Activated CD8-positive, alpha-beta T cell treated with anti-CD3 and anti-CD28 coated beads for 36 hours (primary cell): Measurements from ENCODE around the gene PRKACA. TPM values are rescaled to one million over a fixed set of nuclear protein-coding genes. Genes with fewer than 3 reads are reported as not detected.

Source experiments
- ATAC-seq: fragments of 200-7000 bp; cut with Tn5 transposase; one replicate; pipeline ENCODE4 v1.10.0; 2021; ENCODE audit warnings: mild to moderate bottlenecking, moderate library complexity
- CTCF ChIA-PET: fragments of 350-600 bp; sonication (Branson Sonifier 250); formaldehyde crosslinking; loops from one replicate; lab custom pipeline; 2021; ENCODE audit warnings: antibody characterized with exemption; lab: Charles Lee
- POLR2A ChIA-PET: fragments of 350-600 bp; sonication (Branson Sonifier 250); formaldehyde crosslinking; loops from one replicate; lab custom pipeline; 2021; ENCODE audit warnings: antibody characterized with exemption; lab: Charles Lee
- DNase-seq: peaks from one replicate; pipeline ENCODE4 v3.0.0-alpha.2; 2020
- H3K27ac Mint-ChIP-seq: one replicate; pipeline ENCODE4 v1.8.0; 2021; ENCODE audit warnings: mild to moderate bottlenecking, mixed read lengths
- H3K27me3 Mint-ChIP-seq: one replicate; pipeline ENCODE4 v1.8.0; 2021; ENCODE audit warnings: mixed read lengths
- H3K36me3 Mint-ChIP-seq: one replicate; pipeline ENCODE4 v1.8.0; 2021; ENCODE audit warnings: low read depth, mixed read lengths
- H3K4me1 Mint-ChIP-seq: one replicate; pipeline ENCODE4 v1.8.0; 2021; ENCODE audit warnings: low read depth, mixed read lengths
- H3K4me3 Mint-ChIP-seq: one replicate; pipeline ENCODE4 v1.8.0; 2021; ENCODE audit warnings: mild to moderate bottlenecking, moderate library complexity, mixed read lengths
- H3K9me3 Mint-ChIP-seq: one replicate; pipeline ENCODE4 v1.8.0; 2021; ENCODE audit warnings: mixed read lengths
- CTCF ChIP-seq: fragments of 200-600 bp; IDR thresholded peaks from one replicate; pipeline ENCODE4 v1.8.0; 2022; ENCODE audit warnings: antibody characterized with exemption, mild to moderate bottlenecking
- intact Hi-C: fragments of 100-400 bp; cut with micrococcal nuclease; formaldehyde crosslinking; loops from one replicate; pipeline ENCODE4 v1.10.0; 2022
- total RNA-seq, 2 experiments: library from RNA; stranded (reverse); gene quantifications; one replicate each; pipeline ENCODE4 v1.2.3, GENCODE V29; 2021

Gene PRKACA
- total RNA-seq, 2 experiments from 2014 or later, result 61.0 to 61.5 TPM

- intact Hi-C loops, result no loop called here
- no peak for TF ChIP-seq CTCF
- H3K4me3 Mint-ChIP-seq, result no peak overlapping the region
- no peak overlapping the region for H3K27ac Mint-ChIP-seq
- DNase-seq (no peak), ATAC-seq (no peak)
- no peaks in the 10 kb centered on the region for H3K9me3 Mint-ChIP-seq
- peaks cover 44% of the 10 kb centered on the region for H3K4me1 Mint-ChIP-seq
- CTCF ChIA-PET, result interaction anchor here (0.6 to 2.3 kb wide), 5 partner anchors 11 to 263 kb away, joined by 3 to 9 read pairs (median 3); no protein-coding TSS in a partner anchor
- H3K27me3 Mint-ChIP-seq, result no peaks in the 10 kb centered on the region
- POLR2A ChIA-PET, result no interaction called here
- peaks cover 9% of the 10 kb centered on the region for H3K36me3 Mint-ChIP-seq
Measured at GRCh38 chr19:14142262-14143190, 25.0 kb upstream of the PRKACA start.

- H3K4me3 Mint-ChIP-seq, result no peak overlapping the region
- H3K27ac Mint-ChIP-seq, result no peak overlapping the region
- peaks cover 9% of the 10 kb centered on the region for H3K36me3 Mint-ChIP-seq
- DNase-seq (peak; percentile 58), ATAC-seq (no peak)
- H3K9me3 Mint-ChIP-seq, result no peaks in the 10 kb centered on the region
- H3K4me1 Mint-ChIP-seq, result peaks cover 39% of the 10 kb centered on the region
- intact Hi-C loops, result no loop called here
- CTCF ChIA-PET, result interaction anchor here (1.2 to 2.3 kb wide), 3 partner anchors 26 to 261 kb away, joined by 3 to 9 read pairs (median 3); no protein-coding TSS in a partner anchor
- TF ChIP-seq CTCF, result no peak
- H3K27me3 Mint-ChIP-seq, result no peaks in the 10 kb centered on the region
- POLR2A ChIA-PET, result interaction anchor here (1.7 kb wide), 1 partner anchor 9 kb away, joined by 4 read pairs; no protein-coding TSS in a partner anchor
Measured at GRCh38 chr19:14141041-14141440, 23.5 kb upstream of the PRKACA start.

GRCh38 chr19:14139944-14140343, 22.4 kb upstream of the PRKACA start:
- intact Hi-C loops, result no loop called here
- Mint-ChIP-seq H3K4me3 (no peak overlapping the region), H3K27me3 (no peaks in the 10 kb centered on the region), H3K4me1 (peaks cover 36% of the 10 kb centered on the region), H3K36me3 (peaks cover 10% of the 10 kb centered on the region), H3K9me3 (no peaks in the 10 kb centered on the region), H3K27ac (no peak overlapping the region)
- DNase-seq, result no peak
- ATAC-seq, result no peak
- ChIA-PET POLR2A (interaction anchor here (1.1 to 1.7 kb wide), 3 partner anchors 11 to 25 kb away, joined by 3 to 6 read pairs (median 4); no protein-coding TSS in a partner anchor), CTCF (interaction anchor here (1.0 to 1.5 kb wide), 2 partner anchors 60 to 208 kb away, joined by 4 to 6 read pairs; no protein-coding TSS in a partner anchor)
- no peak for TF ChIP-seq CTCF

GRCh38 chr19:14138576-14139265, 21.2 kb upstream of the PRKACA start:
- Mint-ChIP-seq H3K4me3 (peak overlapping the region; percentile 56), H3K27me3 (no peaks in the 10 kb centered on the region), H3K9me3 (no peaks in the 10 kb centered on the region), H3K36me3 (peaks cover 13% of the 10 kb centered on the region), H3K4me1 (peaks cover 43% of the 10 kb centered on the region), H3K27ac (peak overlapping the region; percentile 60)
- CTCF ChIA-PET, result interaction anchor here (0.7 to 3.0 kb wide), 5 partner anchors 8 to 342 kb away, joined by 3 to 39 read pairs (median 9); no protein-coding TSS in a partner anchor
- intact Hi-C loops, result no loop called here
- ATAC-seq (no peak), DNase-seq (no peak)
- no peak for TF ChIP-seq CTCF
- POLR2A ChIA-PET, result interaction anchor here (0.6 to 1.6 kb wide), 6 partner anchors 10 to 962 kb away, joined by 3 to 6 read pairs (median 3); no protein-coding TSS in a partner anchor
